ENCODE measurements around the gene SLC27A2.
"Not testable (repeated sequence)": the region's sequence is repeated elsewhere in the genome, so short reads cannot be mapped to it uniquely, and the experiment has no call there.

SLC27A2 gene

GRCh38 chr15:50164458-50164857 is 17.5 kb upstream of the SLC27A2 start:
- no peak for DNase-seq

DNA sequence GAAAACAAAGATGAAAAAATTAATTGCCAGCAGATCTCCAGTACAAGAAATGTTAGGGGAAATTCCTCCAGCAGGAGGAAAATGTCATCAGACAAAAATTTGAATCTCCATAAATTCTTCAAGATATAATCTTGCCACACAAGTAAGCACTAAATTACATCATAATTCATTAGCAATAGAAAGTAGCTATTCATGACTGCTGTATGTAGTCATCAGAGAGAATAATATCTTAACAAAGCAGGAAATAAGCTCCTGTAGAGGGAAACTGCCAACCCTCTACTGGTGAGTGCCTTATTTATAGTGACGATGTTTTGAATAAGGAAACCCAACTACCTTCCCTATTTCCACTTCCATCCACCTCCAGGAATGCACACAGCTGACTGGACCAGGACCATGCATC is 15.8 kb upstream of the SLC27A2 start:
- no peak for DNase-seq

DNA sequence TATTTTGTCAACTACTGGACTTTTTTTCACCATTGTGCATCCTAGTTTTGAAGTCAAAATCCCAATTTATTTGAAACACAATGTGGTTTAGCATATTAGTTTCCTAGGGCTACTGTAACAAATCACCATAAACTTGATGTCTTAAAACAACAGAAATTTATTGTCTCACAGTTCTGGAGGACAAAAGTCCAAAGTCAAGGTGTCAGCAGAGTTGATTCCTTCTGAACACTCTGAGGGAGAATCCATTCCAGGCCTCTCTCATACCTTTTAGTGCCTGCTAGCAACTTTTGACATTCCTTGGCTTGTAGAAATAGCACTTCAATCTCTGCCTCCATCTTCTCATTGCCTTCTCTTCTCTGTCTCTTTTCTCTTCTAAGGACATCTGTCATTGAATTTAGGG is 14.9 kb upstream of the SLC27A2 start:
- no peak for DNase-seq

DNA sequence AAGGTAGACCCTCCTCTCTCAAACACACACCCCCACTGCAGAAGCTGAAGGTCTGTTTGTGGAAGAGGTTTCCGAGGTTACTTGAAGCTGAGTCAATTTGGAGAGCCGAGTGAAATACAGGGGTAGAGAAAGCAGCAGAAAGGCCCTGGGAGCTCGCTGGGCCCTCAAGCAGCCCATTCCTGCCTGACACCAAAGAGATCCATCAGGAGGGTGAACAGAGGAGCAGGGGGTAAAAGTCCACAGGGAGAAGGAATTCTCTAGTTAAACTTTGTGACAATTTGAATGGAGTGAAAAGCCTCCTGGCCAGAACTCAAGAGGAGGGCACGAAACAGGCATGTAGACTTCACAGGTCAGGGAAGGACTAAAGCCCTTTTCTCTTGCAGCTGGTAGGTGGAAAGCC is 13.6 kb upstream of the SLC27A2 start:
- DNase-seq, result no peak

- no peak for DNase-seq
These were observed 13.1 kb upstream of the SLC27A2 start for GRCh38 chr15:50168783-50169411.

- DNase-seq, result not testable (repeated sequence)
These were observed 9.6 kb upstream of the SLC27A2 start for GRCh38 chr15:50172360-50172895.

GRCh38 chr15:50176869-50177268 is 5.1 kb upstream of the SLC27A2 start:
- DNase-seq, result no peak

DNA sequence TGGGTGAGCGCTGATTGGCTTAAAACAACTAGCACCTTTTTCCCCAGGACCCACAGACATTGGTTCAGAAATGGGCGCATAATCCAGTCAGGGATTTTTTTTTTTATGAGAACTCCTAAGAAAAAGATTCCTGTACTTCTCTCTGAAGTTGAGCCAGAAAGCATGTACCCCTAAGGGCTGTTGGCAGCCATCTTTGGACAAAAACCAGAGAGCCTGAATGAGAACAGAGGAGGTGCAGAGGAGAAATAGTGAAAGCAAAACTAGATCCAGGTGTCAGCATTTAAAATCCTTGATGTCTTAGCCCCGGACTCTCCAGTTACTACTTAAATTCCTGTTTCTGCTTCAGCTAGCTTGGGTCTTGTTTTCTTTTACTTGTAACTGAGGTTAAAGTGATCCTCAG is 1.9 kb upstream of the SLC27A2 start:
- no peak for DNase-seq

DNA sequence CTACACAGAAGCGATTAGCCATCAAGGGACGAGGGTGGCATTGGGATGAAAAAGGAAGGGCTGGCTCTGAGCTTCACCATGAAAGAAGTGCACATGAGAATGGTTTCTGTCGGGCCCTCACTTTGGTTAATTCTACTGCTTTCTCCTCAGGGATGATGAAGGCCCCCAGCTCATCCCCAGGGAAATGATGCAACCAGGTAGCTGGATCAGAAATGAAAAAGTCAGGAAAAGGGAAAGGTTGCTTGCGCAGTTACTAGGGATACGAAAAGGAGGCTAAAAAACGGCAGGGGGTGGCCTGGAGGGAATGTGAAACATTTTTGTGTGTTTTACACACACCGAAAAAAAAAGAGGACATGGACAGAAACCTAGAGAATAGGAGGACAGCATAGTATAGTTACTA is 1.4 kb upstream of the SLC27A2 start:
- DNase-seq, result no peak

GRCh38 chr15:50181201-50181968 is 611 bp upstream of the SLC27A2 start:
- DNase-seq, result no peak

DNA sequence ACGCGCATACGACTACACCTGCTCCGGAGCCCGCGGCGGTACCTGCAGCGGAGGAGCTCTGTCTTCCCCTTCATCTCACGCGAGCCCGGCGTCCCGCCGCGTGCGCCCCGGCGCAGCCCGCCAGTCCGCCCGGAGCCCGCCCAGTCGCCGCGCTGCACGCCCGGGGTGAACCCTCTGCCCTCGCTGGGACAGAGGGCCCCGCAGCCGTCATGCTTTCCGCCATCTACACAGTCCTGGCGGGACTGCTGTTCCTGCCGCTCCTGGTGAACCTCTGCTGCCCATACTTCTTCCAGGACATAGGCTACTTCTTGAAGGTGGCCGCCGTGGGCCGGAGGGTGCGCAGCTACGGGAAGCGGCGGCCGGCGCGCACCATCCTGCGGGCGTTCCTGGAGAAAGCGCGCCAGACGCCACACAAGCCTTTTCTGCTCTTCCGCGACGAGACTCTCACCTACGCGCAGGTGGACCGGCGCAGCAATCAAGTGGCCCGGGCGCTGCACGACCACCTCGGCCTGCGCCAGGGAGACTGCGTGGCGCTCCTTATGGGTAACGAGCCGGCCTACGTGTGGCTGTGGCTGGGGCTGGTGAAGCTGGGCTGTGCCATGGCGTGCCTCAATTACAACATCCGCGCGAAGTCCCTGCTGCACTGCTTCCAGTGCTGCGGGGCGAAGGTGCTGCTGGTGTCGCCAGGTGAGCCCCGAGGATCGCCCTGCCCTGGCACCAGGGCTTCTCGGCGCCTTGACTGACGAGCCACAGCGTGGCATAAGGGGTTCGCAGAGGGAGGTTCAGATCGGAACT is 420 bp downstream of the SLC27A2 start:
- peak in 1 of 2 experiments; percentile 29 for DNase-seq

DNA sequence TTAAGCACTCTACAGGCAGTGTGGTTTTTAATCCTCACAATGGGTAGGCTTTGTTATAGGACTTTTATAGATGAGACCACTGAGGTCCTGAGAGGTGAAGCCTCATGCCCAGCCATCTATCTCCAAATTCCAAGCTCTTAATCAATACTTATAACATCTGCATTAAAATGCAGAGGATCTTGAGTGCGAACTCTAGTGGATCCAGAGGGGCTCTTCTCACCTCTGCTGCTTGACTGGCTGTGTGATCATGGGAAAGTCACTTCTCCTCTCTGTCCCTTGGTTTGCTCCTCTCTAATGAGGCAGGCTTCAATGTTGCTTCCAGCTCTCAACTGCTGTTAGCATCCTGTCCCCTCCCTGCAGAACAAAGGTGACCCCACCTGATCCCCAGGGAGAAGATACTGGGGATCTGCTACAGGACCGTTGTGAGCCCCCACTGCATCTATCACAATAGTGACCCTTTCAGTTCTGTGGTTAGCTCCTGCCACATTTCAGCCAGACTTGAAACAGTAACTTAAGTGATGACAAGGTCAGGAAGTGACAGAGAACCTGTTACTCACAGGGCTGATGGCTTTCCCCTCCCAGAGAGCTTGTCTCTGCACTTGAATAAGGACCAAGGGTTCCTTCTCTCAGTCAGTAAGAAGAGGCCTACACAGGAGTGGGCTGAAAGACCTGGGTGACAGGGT is 1.3 kb downstream of the SLC27A2 start:
- DNase-seq, result no peak

- DNase-seq, result no peak
These were observed 3.0 kb downstream of the SLC27A2 start for GRCh38 chr15:50184863-50185504.

GRCh38 chr15:50186090-50186489 is 4.1 kb downstream of the SLC27A2 start:
- no peak for DNase-seq

DNA sequence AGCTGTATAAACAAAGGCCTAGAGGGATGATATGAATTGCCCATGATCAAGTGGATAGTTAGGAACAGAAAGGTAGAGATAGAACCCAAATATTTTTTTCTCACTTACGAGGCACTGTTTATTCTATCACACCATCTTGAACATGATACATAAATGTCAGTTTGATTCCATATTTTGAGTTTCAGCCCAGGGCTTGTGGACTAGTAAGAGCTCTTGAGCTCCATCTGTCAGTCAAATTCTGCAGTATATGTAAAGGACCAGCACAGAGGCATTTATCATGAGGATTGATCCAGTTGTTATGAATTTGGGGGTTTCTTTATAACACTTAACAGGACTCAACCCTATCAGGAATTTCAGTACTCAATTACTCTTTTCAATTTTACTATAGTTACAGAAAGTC is 4.8 kb downstream of the SLC27A2 start:
- DNase-seq, result no peak

DNA sequence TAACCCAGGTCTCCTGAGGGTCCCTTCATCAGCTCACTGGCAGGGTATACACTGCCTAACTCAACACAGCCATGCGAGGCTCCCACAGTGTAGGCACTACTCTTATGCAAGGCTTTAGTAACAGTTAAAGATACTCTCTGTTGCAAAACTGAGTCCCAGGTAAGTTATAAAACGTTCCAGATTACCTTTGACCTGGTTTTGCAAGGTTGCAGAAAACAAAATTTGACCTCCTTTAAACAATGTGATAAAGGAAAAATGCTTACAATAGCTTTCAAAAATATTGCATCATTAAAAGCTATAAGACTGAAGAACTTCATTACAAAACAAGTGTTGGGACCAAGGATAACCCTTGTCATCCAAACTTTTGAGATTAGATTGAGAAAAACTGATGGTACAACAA is 5.5 kb downstream of the SLC27A2 start:
- DNase-seq, result no peak

DNA sequence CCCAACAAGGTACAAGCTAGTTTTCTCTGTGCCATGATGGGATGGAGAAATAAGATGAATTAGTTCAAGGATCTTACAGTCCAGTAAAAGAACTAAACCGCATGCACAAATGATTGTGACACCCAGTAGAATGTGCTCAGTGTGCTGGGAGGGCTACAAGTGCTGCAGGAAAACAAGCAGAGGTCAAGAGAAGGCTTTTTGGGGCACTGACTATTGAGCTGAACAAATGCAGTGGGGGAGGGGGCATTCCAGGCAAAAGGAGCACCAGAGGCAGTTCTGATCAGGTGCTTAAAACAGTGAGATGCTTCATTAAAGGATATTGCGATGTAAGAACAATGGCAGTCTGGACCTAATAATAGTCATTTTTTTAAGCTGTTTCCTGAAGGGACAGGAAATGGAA is 6.0 kb downstream of the SLC27A2 start:
- DNase-seq, result no peak

DNA sequence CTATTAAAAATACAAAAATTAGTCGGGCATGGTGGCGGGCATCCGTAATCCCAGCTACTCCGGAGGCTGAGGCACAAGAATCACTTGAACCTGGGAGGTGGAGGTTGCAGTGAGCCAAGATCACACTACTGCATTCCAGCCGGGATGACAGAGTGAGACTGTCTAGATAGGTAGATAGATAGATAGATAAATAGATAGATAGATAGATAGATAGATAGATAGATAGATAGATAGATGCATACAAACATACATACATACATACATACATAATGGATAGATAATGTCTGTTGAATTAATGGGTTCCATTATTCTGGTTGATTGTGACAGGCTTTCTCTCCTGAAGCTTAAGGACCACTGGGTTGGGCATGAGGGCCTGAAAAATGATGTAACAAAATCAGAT is 6.8 kb downstream of the SLC27A2 start:
- DNase-seq, result not testable (repeated sequence)

GRCh38 chr15:50189633-50190032 is 7.6 kb downstream of the SLC27A2 start:
- DNase-seq, result no peak

DNA sequence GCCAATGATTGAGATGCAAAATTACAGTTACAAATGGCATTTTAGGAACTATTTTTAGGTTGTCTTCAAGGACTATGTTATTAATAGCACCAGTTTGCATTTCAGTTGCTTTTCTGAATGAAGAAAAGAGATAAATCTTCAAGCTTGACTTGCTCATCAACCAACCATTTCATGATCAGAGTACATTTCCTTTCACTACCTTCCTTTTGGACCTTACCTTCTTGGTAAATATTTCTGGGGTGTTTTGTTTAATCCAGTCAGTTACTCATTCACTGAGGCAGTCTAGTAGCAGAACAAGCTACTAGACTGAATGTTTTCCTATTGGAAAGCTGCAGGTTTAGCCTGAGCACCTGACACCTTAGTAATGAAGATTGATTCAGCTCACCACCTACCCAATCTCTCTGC is 8.2 kb downstream of the SLC27A2 start:
- DNase-seq, result no peak

GRCh38 chr15:50190723-50191122 is 8.7 kb downstream of the SLC27A2 start:
- DNase-seq, result no peak

DNA sequence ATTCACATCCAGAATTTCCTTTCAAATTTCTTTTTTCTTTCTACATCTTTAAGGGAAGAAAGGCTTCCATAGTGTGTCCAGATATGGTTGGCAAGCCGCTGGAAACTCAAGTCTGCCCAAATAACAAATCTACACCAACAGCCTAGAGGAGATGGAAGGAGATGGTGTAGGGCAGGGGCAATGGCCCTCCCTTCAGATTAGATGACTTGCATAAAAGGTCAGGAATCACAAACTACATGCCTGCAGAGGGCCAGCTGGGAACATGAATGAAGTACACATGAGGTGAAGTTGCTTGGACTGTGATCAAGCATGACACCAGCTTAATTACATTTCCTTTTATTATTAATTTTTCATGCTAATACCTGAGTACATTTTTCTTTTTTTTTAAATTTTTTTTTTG is 10.2 kb downstream of the SLC27A2 start:
- no peak for DNase-seq
